Activated CD8-positive, alpha-beta T cell treated with anti-CD3 and anti-CD28 coated beads for 36 hours (primary cell): ENCODE measurements around the gene EYA4. TPM values are rescaled to one million over a fixed set of nuclear protein-coding genes. Genes with fewer than 3 reads are reported as not detected.

Source experiments
- ATAC-seq: fragments of 200-7000 bp; cut with Tn5 transposase; one replicate; pipeline ENCODE4 v1.10.0; 2021; ENCODE audit warnings: mild to moderate bottlenecking, moderate library complexity
- CTCF ChIA-PET: fragments of 350-600 bp; sonication (Branson Sonifier 250); formaldehyde crosslinking; loops from one replicate; lab custom pipeline; 2021; ENCODE audit warnings: antibody characterized with exemption; lab: Charles Lee
- POLR2A ChIA-PET: fragments of 350-600 bp; sonication (Branson Sonifier 250); formaldehyde crosslinking; loops from one replicate; lab custom pipeline; 2021; ENCODE audit warnings: antibody characterized with exemption; lab: Charles Lee
- DNase-seq: peaks from one replicate; pipeline ENCODE4 v3.0.0-alpha.2; 2020
- H3K27ac Mint-ChIP-seq: one replicate; pipeline ENCODE4 v1.8.0; 2021; ENCODE audit warnings: mild to moderate bottlenecking, mixed read lengths
- H3K27me3 Mint-ChIP-seq: one replicate; pipeline ENCODE4 v1.8.0; 2021; ENCODE audit warnings: mixed read lengths
- H3K36me3 Mint-ChIP-seq: one replicate; pipeline ENCODE4 v1.8.0; 2021; ENCODE audit warnings: low read depth, mixed read lengths
- H3K4me1 Mint-ChIP-seq: one replicate; pipeline ENCODE4 v1.8.0; 2021; ENCODE audit warnings: low read depth, mixed read lengths
- H3K4me3 Mint-ChIP-seq: one replicate; pipeline ENCODE4 v1.8.0; 2021; ENCODE audit warnings: mild to moderate bottlenecking, moderate library complexity, mixed read lengths
- H3K9me3 Mint-ChIP-seq: one replicate; pipeline ENCODE4 v1.8.0; 2021; ENCODE audit warnings: mixed read lengths
- CTCF ChIP-seq: fragments of 200-600 bp; IDR thresholded peaks from one replicate; pipeline ENCODE4 v1.8.0; 2022; ENCODE audit warnings: antibody characterized with exemption, mild to moderate bottlenecking
- intact Hi-C: fragments of 100-400 bp; cut with micrococcal nuclease; formaldehyde crosslinking; loops from one replicate; pipeline ENCODE4 v1.10.0; 2022
- total RNA-seq, 2 experiments: library from RNA; stranded (reverse); gene quantifications; one replicate each; pipeline ENCODE4 v1.2.3, GENCODE V29; 2021

EYA4 gene
- total RNA-seq, 2 experiments from 2014 or later, result not detected

DNA sequence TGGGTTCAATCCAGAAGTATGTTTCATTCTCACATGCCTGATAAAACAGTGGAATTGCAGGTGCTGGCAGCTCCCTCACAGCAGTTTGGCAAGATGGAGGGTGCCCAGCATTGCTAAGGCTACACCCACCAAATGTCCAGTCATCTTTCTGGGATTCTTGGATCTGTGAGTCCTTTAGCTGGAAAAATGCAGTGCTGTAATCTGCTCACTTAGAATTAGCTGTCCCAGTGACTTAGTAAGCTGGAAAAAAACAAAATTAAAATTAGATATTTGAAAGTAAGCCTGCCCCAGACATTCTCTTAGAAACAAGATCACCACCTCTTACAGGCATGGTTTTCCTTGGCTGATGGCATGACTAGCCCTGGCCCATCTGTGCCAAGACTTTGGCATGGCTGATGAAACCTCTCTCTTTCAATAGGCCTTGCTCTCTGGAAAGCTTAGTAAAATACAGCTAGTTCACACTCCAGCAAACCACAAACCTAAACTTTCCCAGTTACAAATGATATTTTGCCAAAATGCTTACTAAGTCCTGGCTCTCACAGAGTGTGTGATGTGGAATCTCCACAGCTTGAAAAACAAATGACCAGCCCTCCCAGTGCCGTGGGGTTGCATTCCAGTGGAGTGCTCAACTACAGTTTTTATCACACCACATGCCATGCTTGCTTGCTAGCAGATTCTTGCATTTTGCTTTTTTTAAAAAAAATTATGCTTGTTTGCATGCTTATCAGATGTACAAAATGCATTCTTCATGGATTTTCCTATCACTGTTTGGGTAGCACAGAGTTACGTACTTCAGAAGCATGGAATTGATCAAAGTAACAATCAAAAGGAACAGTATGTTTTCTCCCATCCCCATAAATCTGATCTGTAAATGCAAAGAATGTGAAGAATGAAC, 261.5 kb downstream of the EYA4 start:
- DNase-seq (no peak), ATAC-seq (no peak)
- Mint-ChIP-seq H3K36me3 (no peaks in the 10 kb centered on the region), H3K4me1 (no peaks in the 10 kb centered on the region), H3K27me3 (no peaks in the 10 kb centered on the region), H3K27ac (no peak overlapping the region), H3K4me3 (no peak overlapping the region), H3K9me3 (no peaks in the 10 kb centered on the region)
- intact Hi-C loops, result no loop called here
- no peak for TF ChIP-seq CTCF
- ChIA-PET POLR2A (interaction anchor here (0.8 kb wide), 1 partner anchor 9 kb away, joined by 3 read pairs; no protein-coding TSS in a partner anchor), CTCF (no interaction called here)

DNA sequence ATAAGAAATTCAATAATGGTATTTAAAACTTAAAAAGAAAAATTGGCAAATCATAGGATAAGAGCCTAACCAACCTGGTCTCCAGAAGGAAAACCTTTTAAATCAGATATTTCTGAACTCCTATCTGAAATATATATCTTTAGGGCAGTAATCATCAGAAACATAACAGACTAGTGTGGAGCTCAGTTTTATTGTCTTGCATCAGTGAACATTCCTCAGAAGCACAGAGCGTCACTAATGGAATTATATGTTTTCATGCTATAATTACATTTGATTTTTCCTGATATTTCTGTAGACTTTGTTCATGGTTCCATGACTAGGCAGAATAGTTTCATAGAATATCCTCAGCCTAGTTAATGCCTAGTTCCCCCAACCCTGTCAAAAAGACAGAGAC, 262.2 kb downstream of the EYA4 start:
- ATAC-seq, result no peak
- CTCF ChIA-PET, result no interaction called here
- TF ChIP-seq CTCF, result no peak
- POLR2A ChIA-PET, result no interaction called here
- no peak for DNase-seq
- Mint-ChIP-seq H3K4me1 (no peaks in the 10 kb centered on the region), H3K36me3 (no peaks in the 10 kb centered on the region), H3K27me3 (no peaks in the 10 kb centered on the region), H3K27ac (no peak overlapping the region), H3K4me3 (no peak overlapping the region), H3K9me3 (no peaks in the 10 kb centered on the region)
- intact Hi-C loops, result no loop called here

DNA sequence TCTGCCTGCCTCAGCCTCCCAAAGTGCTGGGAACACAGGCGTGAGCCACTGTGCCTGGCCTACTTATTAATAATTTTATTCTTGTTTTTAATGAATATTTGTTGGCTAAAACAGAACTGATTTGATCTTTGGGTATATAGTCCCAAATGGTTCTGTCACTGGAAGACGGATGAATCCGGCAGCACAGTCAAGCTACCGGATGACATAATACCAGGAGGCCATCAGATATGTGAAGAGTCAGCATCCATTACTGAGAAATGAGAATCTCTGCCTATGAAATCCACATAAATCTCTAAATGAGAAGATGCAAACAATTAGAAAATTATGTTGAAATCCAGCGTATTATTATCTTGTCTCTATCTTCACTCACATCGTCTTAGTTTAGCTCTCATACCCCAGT, 263.0 kb downstream of the EYA4 start:
- intact Hi-C loops, result no loop called here
- Mint-ChIP-seq H3K4me1 (no peaks in the 10 kb centered on the region), H3K4me3 (no peak overlapping the region), H3K9me3 (no peaks in the 10 kb centered on the region), H3K27me3 (no peaks in the 10 kb centered on the region), H3K36me3 (no peaks in the 10 kb centered on the region), H3K27ac (no peak overlapping the region)
- no peak for TF ChIP-seq CTCF
- CTCF ChIA-PET, result no interaction called here
- POLR2A ChIA-PET, result no interaction called here
- DNase-seq (no peak), ATAC-seq (no peak)

DNA sequence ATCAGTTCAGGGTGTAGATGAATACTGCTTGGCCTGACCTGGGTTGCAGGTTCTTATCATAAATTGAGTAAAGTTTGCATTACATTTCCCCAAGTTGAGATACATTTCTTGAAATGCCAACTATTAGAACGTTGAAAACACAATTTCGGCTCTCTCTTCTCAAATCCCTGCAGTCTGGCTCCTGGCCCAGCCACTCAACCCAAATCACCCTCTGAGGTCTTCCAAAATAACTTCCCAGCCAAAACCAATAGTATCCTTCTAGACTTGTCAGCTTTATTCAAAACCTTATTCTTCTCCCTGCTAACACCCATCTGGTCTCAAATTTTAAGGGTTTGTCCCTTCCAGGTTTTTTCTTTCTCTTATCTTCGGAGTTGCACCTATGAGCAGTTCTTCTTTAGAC, 263.6 kb downstream of the EYA4 start:
- H3K4me1 Mint-ChIP-seq, result no peaks in the 10 kb centered on the region
- no peak for DNase-seq
- no peaks in the 10 kb centered on the region for H3K9me3 Mint-ChIP-seq
- ChIA-PET CTCF (no interaction called here), POLR2A (no interaction called here)
- no peaks in the 10 kb centered on the region for H3K27me3 Mint-ChIP-seq
- intact Hi-C loops, result no loop called here
- TF ChIP-seq CTCF, result no peak
- H3K36me3 Mint-ChIP-seq, result no peaks in the 10 kb centered on the region
- H3K4me3 Mint-ChIP-seq, result no peak overlapping the region
- no peak for ATAC-seq
- H3K27ac Mint-ChIP-seq, result no peak overlapping the region

DNA sequence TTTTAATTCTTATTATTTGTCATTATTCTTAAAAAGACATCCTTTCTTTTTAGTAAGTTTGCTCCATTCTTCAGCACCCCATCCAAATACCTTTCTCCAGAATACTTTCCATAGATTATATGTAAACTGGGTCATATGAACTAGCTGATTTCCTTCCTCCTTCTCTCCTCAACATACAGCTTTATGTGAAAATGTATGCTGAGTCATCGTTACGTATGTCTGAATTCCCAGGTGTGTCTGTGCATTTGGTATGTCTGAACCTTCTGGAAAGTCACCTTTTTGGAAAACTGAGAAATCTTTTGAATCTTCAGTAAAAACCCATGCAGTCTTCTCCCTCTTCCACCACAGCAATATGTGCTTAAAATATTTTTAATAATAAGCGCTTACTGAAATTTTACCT, 264.5 kb downstream of the EYA4 start:
- H3K4me3 Mint-ChIP-seq, result no peak overlapping the region
- DNase-seq (no peak), ATAC-seq (no peak)
- TF ChIP-seq CTCF, result no peak
- H3K9me3 Mint-ChIP-seq, result no peaks in the 10 kb centered on the region
- intact Hi-C loops, result no loop called here
- no peaks in the 10 kb centered on the region for H3K4me1 Mint-ChIP-seq
- no peaks in the 10 kb centered on the region for H3K36me3 Mint-ChIP-seq
- no peaks in the 10 kb centered on the region for H3K27me3 Mint-ChIP-seq
- CTCF ChIA-PET, result no interaction called here
- no peak overlapping the region for H3K27ac Mint-ChIP-seq
- POLR2A ChIA-PET, result no interaction called here
